Vagina (tissue), 2 donors: Measurements from ENCODE around the gene IFNAR2.

Experiments used
- CTCF ChIP-seq, 3 experiments: fragments of 450-650 bp in 2 of 3; fragments of 200-600 bp in 1 of 3; sonication (generic) in 1 of 3; IDR thresholded peaks; one replicate each; pipeline ENCODE4 v1.5.1; 2017 to 2019; ENCODE audit warnings: antibody characterized with exemption in 3 of 3, mild to moderate bottlenecking in 2 of 3, moderate library complexity in 2 of 3
- POLR2A ChIP-seq, 2 donors: fragments of 450-650 bp; IDR thresholded peaks; one replicate each; pipeline ENCODE4 v1.6.1; 2017; ENCODE audit warnings: antibody characterized with exemption in 2 of 2, mild to moderate bottlenecking in 2 of 2, moderate library complexity in 2 of 2

- TF ChIP-seq CTCF (IDR thresholded peaks at IDR 0.05): no peak
- TF ChIP-seq POLR2A (IDR thresholded peaks at IDR 0.05): no peak
Measured at GRCh38 chr21:33205476-33205875, 24.3 kb upstream of the IFNAR2 start.
